ENCODE measurements around the gene FRYL. TPM values are rescaled to one million over a fixed set of nuclear protein-coding genes. Genes with fewer than 3 reads are reported as not detected.
A peak's percentile ranks its signal among the peaks of the same experiment; 100 is the strongest.

The FRYL gene
- total RNA-seq, 1 experiment from 2014 or later: 43.1 TPM

DNA sequence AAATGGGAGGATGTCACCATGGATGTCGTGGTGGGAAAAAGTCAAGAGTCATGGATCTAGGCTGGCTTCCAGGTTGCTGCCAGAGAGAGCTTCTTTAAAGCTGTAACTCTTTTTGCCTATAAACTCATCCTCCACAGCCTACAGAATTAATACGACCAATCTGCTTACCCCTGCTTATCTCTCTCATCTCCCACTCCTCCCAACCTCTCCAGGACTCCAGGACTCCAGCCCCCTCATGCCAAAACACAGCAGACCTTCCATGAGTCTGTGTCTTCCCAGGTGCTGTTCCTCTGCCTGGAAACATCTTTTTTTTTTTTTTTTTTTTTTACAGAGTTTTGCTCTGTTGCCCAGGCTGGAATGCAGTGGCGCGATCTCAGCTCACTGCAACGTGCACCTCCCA is 312.2 kb downstream of the FRYL start:
- H3K36me3 ChIP-seq (ENCODE audit: insufficient read depth, low read length, poor library complexity, severe bottlenecking): no peaks in the 10 kb centered on the region
- peaks cover 36% of the 10 kb centered on the region for H3K4me1 ChIP-seq (ENCODE audit: insufficient read depth, low read length, poor library complexity, severe bottlenecking)
- no peaks in the 10 kb centered on the region for H3K9me3 ChIP-seq (ENCODE audit: low read depth, low read length, poor library complexity, severe bottlenecking)
- H3K27me3 ChIP-seq (replicated peaks; ENCODE audit: insufficient read depth, low read depth, low read length, poor library complexity): no peaks in the 10 kb centered on the region
- H3K4me3 ChIP-seq (ENCODE audit: low read depth, low read length, poor library complexity, severe bottlenecking): no peak overlapping the region
- CTCF ChIA-PET: no interaction called here
- intact Hi-C loops (cut with micrococcal nuclease; ENCODE audit: unreplicated experiment): no loop called here
- BruUV-seq (replicated peaks): no TSS peak
- TF ChIP-seq, protein P1, sequence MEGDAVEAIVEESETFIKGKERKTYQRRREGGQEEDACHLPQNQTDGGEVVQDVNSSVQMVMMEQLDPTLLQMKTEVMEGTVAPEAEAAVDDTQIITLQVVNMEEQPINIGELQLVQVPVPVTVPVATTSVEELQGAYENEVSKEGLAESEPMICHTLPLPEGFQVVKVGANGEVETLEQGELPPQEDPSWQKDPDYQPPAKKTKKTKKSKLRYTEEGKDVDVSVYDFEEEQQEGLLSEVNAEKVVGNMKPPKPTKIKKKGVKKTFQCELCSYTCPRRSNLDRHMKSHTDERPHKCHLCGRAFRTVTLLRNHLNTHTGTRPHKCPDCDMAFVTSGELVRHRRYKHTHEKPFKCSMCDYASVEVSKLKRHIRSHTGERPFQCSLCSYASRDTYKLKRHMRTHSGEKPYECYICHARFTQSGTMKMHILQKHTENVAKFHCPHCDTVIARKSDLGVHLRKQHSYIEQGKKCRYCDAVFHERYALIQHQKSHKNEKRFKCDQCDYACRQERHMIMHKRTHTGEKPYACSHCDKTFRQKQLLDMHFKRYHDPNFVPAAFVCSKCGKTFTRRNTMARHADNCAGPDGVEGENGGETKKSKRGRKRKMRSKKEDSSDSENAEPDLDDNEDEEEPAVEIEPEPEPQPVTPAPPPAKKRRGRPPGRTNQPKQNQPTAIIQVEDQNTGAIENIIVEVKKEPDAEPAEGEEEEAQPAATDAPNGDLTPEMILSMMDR (conservative IDR thresholded peaks at IDR 0.05; ENCODE audit: low read depth, low read length): no peak
- TF ChIP-seq EZH2 (IDR thresholded peaks at IDR 0.05; ENCODE audit: borderline replicate concordance, low read depth, low read length, poor library complexity, severe bottlenecking): no peak
- DNase-seq (ENCODE audit: low spot score): peak; percentile 44
- no peak overlapping the region for H3K27ac ChIP-seq (ENCODE audit: low read depth, low read length, poor library complexity, severe bottlenecking)
- POLR2A ChIA-PET (ENCODE audit: low non-redundant PET): no interaction called here

DNA sequence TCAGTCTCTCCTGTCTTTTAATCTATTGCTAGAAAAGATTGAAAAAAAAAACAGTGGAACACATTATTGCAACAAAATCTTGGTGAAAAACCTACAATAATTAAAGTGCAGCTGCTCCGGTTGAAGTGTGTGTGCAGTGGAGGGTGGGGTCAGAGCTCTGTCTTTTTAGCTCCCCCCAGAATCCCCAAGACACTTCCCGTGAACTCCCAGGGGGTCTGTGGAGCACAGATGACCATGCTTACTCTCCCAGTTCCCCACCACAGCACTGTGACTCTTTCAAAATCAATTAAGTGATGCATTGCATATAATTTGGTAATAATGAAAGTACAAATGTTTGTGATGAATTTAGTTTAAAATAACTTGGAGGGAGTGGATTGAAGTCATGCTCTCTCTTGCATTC is 312.6 kb downstream of the FRYL start:
- Histone ChIP-seq H3K27ac (ENCODE audit: low read depth, low read length, poor library complexity, severe bottlenecking) (no peak overlapping the region), H3K27me3 (replicated peaks; ENCODE audit: insufficient read depth, low read depth, low read length, poor library complexity) (no peaks in the 10 kb centered on the region), H3K9me3 (ENCODE audit: low read depth, low read length, poor library complexity, severe bottlenecking) (no peaks in the 10 kb centered on the region), H3K4me1 (ENCODE audit: insufficient read depth, low read length, poor library complexity, severe bottlenecking) (peaks cover 40% of the 10 kb centered on the region), H3K36me3 (ENCODE audit: insufficient read depth, low read length, poor library complexity, severe bottlenecking) (no peaks in the 10 kb centered on the region), H3K4me3 (ENCODE audit: low read depth, low read length, poor library complexity, severe bottlenecking) (no peak overlapping the region)
- DNase-seq (ENCODE audit: low spot score): peak; percentile 68
- TF ChIP-seq EZH2 (IDR thresholded peaks at IDR 0.05; ENCODE audit: borderline replicate concordance, low read depth, low read length, poor library complexity, severe bottlenecking): no peak
- TF ChIP-seq, protein P1 (conservative IDR thresholded peaks at IDR 0.05; ENCODE audit: low read depth, low read length): no peak
- BruUV-seq (replicated peaks): no TSS peak
- ChIA-PET CTCF (no interaction called here), POLR2A (ENCODE audit: low non-redundant PET) (no interaction called here)
- intact Hi-C loops (cut with micrococcal nuclease; ENCODE audit: unreplicated experiment): no loop called here

DNA sequence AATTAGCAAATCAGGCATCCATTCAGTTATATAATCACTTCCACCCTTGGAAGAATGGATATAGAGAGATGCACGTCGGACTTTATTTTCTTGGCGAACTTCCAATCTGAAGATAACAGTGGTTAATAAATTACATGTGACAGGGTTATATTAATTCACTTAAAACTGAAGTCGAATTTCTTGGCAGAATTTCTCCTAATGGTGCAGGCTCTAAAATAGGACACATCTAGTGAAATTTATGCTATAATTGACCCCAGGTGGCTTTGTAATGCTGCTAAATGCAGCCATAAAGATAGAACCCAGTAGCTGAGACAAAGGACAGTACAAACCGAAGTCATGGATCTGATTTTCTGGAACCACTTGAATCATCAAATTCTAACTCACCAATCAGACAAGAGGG is 317.7 kb downstream of the FRYL start:
- BruUV-seq (replicated peaks): no TSS peak
- POLR2A ChIA-PET (ENCODE audit: low non-redundant PET): no interaction called here
- DNase-seq (ENCODE audit: low spot score): peak; percentile 77
- Histone ChIP-seq H3K36me3 (ENCODE audit: insufficient read depth, low read length, poor library complexity, severe bottlenecking) (no peaks in the 10 kb centered on the region), H3K4me1 (ENCODE audit: insufficient read depth, low read length, poor library complexity, severe bottlenecking) (peaks cover 25% of the 10 kb centered on the region), H3K4me3 (ENCODE audit: low read depth, low read length, poor library complexity, severe bottlenecking) (no peak overlapping the region), H3K27ac (ENCODE audit: low read depth, low read length, poor library complexity, severe bottlenecking) (no peak overlapping the region), H3K9me3 (ENCODE audit: low read depth, low read length, poor library complexity, severe bottlenecking) (no peaks in the 10 kb centered on the region), H3K27me3 (replicated peaks; ENCODE audit: insufficient read depth, low read depth, low read length, poor library complexity) (no peaks in the 10 kb centered on the region)
- TF ChIP-seq, protein P1 (conservative IDR thresholded peaks at IDR 0.05; ENCODE audit: low read depth, low read length): no peak
- no peak for TF ChIP-seq EZH2 (IDR thresholded peaks at IDR 0.05; ENCODE audit: borderline replicate concordance, low read depth, low read length, poor library complexity, severe bottlenecking)
- intact Hi-C loops (cut with micrococcal nuclease; ENCODE audit: unreplicated experiment): no loop called here
- CTCF ChIA-PET: no interaction called here

Measured in A673 (cell line).